Stimulated activated CD8-positive, alpha-beta memory T cell treated with anti-CD3 and anti-CD28 coated beads, Interleukin-15, amount 100 ng/mL, for 1 hour (primary cell): ENCODE results near the gene VSIG1.

Source experiments
- DNase-seq: peaks from one replicate; pipeline ENCODE4 v3.0.0-alpha.2; 2020; ENCODE audit warnings: low read depth

Gene VSIG1

GRCh38 chrX:108064613-108065012, 19.7 kb downstream of the VSIG1 start:
- DNase-seq = no peak

DNA sequence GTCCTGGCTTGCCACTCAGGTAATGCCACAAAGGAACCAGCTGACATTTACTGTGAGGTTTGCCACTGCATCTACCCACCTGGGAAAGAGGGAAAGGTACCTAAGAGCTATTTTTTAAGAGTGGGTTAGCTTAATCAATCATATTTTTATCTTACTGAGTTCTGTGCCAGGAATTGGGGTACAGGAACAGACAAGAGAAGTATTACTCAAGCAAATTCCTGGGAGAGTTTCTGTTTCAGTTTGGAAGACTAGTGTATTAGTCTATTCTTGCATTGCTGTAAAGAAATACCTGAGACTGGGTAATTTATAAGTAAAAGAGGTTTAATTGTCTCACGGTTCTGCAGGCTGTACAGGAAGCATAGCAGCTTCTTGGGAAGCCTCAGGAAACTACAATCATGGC, 23.3 kb downstream of the VSIG1 start:
- no peak for DNase-seq

GRCh38 chrX:108070891-108071290, 26.0 kb downstream of the VSIG1 start:
- DNase-seq = no peak

DNA sequence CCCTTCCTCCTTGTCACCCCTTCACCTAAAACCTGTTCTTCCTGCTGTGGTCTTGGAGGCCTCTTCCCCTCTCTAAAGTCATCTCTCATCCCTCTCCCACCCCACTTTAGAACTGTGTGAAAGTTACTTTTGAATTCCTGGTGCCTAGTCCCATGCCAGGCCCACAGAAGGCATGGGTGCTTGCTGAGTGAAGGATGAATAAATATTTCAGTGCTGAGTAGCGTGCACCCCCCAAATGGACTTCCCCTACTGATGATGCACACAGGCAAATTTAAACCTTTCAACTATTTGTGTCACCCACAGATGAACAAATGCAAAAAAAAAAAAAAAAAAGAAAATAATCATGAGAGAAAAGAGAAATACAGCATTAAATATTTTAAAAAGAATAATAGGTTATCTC, 26.7 kb downstream of the VSIG1 start:
- no peak for DNase-seq

DNA sequence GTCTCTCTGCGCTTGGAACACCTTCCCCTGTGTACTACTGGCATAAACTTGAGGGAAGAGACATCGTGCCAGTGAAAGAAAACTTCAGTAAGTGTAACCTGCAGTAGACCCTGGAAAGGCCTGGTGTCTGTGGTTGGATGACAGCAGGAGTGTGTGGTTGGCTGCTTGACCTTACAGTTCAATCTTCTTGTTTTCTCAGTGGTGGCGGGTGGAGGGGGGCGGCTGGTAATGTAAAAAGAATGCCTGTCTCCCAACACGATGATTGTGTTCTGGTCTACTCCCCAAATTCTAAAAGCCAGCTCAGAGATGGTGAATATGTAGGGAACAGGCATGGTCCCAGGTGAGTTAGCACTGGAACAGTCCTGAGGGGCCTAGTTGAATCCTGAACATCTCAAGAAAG, 27.9 kb downstream of the VSIG1 start:
- DNase-seq = no peak

DNA sequence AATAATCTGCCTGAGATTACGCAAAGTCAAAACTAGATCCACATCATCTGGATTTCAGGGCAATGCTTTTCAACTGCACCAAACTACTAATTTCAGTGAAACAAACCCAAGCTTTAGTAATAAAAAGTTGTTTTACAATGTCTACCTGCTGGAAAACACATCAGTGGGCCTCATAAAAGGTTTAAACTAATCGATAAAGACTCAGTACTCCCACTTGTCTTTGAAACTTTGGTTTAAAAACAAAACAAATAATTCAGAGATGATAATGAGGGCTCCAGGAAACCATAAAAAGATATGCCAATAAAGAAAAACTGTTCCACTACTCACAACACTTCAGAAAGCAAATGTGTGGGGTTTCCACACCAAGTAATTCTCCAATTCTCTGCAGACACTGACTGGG, 36.2 kb downstream of the VSIG1 start:
- DNase-seq = no peak

DNA sequence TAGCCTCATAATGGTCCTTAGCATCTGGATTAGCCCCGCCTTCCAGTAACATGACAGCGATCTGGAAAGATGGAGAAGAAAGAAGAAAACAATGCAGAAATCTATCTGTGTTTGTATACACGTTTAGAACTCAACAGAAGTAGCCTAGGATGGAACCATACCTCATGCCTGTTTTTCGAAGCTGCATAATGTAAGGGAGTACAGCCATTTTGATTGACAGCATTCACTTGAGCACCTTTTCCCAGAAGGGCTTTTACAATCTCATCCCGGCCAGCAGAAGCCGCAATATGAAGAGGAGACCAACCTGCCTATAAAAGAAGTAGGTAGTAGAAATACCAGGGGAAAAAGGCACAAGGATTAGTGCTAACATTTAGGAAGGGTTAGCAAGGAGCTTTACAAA, 42.9 kb downstream of the VSIG1 start:
- no peak for DNase-seq

- no peak for DNase-seq
Observed at GRCh38 chrX:108088511-108088910, 43.6 kb downstream of the VSIG1 start.

DNA sequence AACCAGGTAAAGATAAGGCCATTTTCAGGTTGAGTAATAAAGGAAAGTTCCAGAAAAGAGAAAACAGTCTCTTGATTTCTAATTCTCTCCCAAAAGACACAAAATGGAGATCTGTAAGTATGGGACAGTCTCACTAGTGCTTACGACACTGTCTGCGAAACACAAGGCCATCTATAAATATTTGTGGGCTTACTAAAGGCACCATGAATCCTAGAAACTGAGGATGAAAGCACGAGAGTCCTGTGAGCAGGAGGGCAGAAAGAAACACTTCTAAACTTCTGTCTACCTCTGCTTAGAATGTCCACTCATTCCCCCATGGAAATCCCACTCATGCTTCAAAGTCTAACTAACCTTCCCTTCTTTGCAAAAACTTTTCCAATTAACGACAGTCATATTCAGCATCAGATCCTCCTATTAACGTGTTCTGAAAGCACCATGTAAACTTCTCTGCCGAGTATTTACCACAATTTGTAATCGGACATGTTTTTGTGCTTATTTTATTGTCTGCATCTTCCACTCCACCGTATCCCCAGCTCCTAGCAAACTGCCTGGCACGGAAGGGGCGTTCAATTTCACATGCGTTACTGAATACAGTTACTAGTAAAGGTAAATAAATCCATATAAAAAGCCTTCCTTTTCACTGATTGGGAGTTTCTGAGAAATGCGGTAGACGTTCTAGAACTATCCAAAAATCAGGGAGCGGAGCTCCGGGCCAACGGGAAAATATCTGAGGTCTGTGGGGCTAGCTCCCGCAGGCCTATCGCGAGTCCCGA, 45.8 kb downstream of the VSIG1 start:
- DNase-seq = no peak

GRCh38 chrX:108091264-108091877, 46.5 kb downstream of the VSIG1 start, which contains the start of the genes ATG4A and PSMD10:
ATG4A (plus strand) TSS chrX:108091778; CDS start chrX:108091827, 49 bp downstream.
PSMD10 (minus strand) TSS chrX:108091542; CDS start chrX:108091520, 22 bp downstream.
- peak; percentile 73 for DNase-seq

DNA sequence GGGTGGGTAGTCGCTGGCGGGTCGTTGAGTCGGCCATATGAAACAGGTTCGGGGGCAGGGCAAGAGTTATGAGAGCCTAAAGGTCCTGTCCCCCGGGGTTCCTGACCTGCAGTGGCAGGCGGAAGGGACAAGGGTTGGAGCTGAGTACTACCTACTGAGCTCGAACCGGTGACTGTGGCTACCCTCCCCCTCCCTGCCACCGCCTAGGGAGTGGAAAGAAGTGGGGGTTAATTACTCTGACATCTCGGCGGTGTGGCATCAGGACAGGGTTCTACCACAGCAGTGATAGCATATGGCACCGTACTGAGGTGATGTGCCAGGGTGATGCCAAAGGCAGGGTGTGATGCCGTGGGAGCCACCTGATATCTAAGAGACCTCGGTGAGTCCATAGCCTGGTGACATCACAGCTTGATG, 47.0 kb downstream of the VSIG1 start:
- peak; percentile 4 for DNase-seq

GRCh38 chrX:108097380-108097779, 52.5 kb downstream of the VSIG1 start:
- DNase-seq = no peak

GRCh38 chrX:108105473-108105872, 60.6 kb downstream of the VSIG1 start:
- no peak for DNase-seq

- no peak for DNase-seq
Observed at GRCh38 chrX:108114541-108114940, 69.7 kb downstream of the VSIG1 start.

GRCh38 chrX:108117988-108118387, 73.1 kb downstream of the VSIG1 start:
- no peak for DNase-seq

DNA sequence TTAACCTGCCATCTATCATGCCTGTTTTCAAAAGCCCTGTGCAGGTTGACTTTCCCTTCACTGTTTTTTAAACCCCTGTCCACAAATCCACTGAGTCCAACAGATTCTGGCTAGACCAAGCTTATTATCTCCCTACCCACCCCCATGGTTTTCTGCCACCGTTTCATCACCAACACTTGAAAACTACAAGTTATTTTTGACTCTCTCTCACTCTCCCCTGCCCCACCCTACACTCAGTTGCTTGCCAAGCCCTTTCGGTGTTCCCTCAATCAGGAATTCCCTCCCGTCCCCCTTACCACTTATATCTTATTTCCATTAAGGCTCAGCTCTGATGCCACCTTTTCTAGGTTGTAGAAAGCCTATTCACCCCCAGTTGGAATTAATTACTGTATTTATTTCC, 76.4 kb downstream of the VSIG1 start:
- no peak for DNase-seq

DNA sequence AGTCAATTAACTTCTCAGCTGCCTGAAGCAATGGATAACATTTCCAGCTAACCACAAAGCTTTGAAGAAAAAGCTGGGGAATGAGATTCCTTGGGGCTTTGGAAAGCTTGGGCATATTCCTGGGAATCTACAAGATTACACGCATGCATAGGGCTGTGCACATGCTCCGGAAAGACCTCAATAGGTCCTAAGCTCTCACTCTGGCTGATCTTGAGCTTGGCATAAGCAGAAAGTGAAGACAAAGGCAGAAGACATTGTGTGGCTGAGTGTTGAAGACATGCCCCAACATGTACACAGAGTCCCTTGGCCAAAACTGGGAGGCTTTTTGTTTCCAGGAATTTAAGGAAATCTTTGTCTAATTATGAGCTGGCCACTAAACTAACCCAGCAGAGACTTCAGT, 77.9 kb downstream of the VSIG1 start:
- no peak for DNase-seq

DNA sequence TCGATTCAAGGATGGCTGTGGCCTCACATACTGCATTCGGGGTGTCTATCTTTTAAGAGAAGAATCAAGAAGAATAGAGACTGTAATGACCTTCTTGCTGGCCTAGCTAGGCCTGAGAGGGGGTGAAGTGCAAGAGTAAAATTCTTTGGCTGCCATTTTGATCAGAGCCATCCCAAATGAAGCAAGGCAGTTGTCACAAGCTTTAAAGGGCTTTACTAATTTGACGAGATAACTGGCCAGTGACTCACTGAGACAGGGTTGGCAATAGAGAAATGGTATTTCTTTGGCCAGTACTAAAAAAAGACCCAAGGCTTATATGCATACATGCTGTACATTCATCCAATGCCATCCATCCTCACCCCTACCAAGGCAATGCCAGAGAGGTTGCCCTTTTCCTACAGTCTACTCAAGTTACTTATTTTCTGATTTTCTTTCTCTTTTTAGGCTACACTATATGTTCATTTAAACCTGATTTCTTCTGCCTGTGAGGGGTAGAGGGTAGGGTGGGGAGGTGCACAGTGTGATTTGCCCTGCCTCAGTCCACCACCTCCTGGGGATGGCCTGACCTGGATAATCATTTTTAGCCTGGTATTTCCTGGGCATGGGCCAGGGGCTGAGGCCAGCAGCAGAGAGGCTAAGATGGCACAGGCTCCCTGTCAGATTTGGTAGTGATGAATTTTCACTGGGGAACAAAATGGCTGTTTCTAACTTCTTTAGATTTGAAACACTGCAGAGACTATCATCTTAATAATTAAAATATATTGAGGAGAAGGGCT, 78.9 kb downstream of the VSIG1 start:
- no peak for DNase-seq

DNA sequence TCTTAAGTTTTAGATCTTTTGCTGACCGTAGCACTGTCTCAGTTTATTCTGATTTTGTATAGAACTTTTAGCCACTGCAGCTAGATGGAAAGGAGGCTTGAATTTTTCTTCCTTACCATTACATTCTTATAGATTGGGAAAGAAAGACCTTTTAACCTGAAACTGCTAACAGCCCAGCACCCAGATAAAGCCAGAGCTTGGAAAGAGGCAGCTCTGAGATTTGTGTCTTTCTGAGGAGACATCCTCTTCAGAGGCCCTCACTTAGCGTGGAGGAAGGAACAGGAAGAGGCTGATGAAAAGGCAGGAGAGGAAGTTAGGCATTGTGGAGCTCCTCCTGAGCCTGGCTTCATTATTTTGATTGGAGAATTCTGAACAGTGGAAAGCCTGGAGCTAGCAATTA, 81.8 kb downstream of the VSIG1 start:
- no peak for DNase-seq

DNA sequence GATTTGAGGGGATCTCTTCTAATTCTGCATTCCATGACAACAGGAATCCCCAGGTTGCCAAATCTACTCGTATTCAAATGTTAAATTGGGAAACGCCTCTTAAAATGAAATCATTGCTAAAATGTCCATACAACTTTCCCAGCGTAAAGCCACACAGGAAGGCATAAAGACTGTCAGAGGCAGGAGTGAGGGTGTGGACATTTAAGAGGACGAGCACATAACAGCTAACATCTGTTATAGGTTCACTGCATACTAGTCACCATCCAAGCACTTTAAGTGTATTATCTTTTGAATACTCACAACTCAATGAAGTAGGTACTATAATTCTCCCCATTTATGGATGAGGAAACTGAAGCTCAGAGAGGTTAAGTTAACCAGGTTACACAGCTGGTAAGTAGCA, 82.3 kb downstream of the VSIG1 start:
- DNase-seq = no peak
